ENCODE measurements around the gene PSMD8. TPM values are rescaled to one million over a fixed set of nuclear protein-coding genes. Genes with fewer than 3 reads are reported as not detected.

Gene PSMD8
- total RNA-seq, 1 donor from 2014 or later: 316 TPM

- no peak for DNase-seq (ENCODE audit: low read depth)
- Histone ChIP-seq H3K4me3 (ENCODE audit: low read depth, low read length) (peak overlapping the region; percentile 94), H3K27me3 (ENCODE audit: control insufficient read depth, insufficient read depth, low read length) (no peaks in the 10 kb centered on the region), H3K36me3 (ENCODE audit: control insufficient read depth, insufficient read depth, low read length) (peaks cover 4% of the 10 kb centered on the region)
- TF ChIP-seq CTCF (IDR thresholded peaks at IDR 0.05; ENCODE audit: insufficient read depth, low read length, poor library complexity, severe bottlenecking): no peak
Observed at GRCh38 chr19:38375748-38376147, 1.4 kb downstream of the PSMD8 start.

- TF ChIP-seq CTCF (IDR thresholded peaks at IDR 0.05; ENCODE audit: insufficient read depth, low read length, poor library complexity, severe bottlenecking): no peak
- H3K36me3 ChIP-seq (ENCODE audit: control insufficient read depth, insufficient read depth, low read length): peaks cover 6% of the 10 kb centered on the region
- DNase-seq (ENCODE audit: low read depth): no peak
- no peaks in the 10 kb centered on the region for H3K27me3 ChIP-seq (ENCODE audit: control insufficient read depth, insufficient read depth, low read length)
- H3K4me3 ChIP-seq (ENCODE audit: low read depth, low read length): no peak overlapping the region
Observed at GRCh38 chr19:38376576-38376975, 2.2 kb downstream of the PSMD8 start.

GRCh38 chr19:38377052-38377451 is 2.7 kb downstream of the PSMD8 start:
- no peak for TF ChIP-seq CTCF (IDR thresholded peaks at IDR 0.05; ENCODE audit: insufficient read depth, low read length, poor library complexity, severe bottlenecking)
- Histone ChIP-seq H3K36me3 (ENCODE audit: control insufficient read depth, insufficient read depth, low read length) (peaks cover 6% of the 10 kb centered on the region), H3K4me3 (ENCODE audit: low read depth, low read length) (no peak overlapping the region), H3K27me3 (ENCODE audit: control insufficient read depth, insufficient read depth, low read length) (no peaks in the 10 kb centered on the region)
- DNase-seq (ENCODE audit: low read depth): no peak

- TF ChIP-seq CTCF (IDR thresholded peaks at IDR 0.05; ENCODE audit: insufficient read depth, low read length, poor library complexity, severe bottlenecking): no peak
- H3K27me3 ChIP-seq (ENCODE audit: control insufficient read depth, insufficient read depth, low read length): no peaks in the 10 kb centered on the region
Observed at GRCh38 chr19:38378866-38379265, 4.5 kb downstream of the PSMD8 start.

GRCh38 chr19:38381138-38381537 is 6.8 kb downstream of the PSMD8 start:
- H3K27me3 ChIP-seq (ENCODE audit: control insufficient read depth, insufficient read depth, low read length): peaks cover 3% of the 10 kb centered on the region
- DNase-seq (ENCODE audit: low read depth): no peak
- no peak overlapping the region for H3K4me3 ChIP-seq (ENCODE audit: low read depth, low read length)
- no peak for TF ChIP-seq CTCF (IDR thresholded peaks at IDR 0.05; ENCODE audit: insufficient read depth, low read length, poor library complexity, severe bottlenecking)
- peaks cover 8% of the 10 kb centered on the region for H3K36me3 ChIP-seq (ENCODE audit: control insufficient read depth, insufficient read depth, low read length)

More at GRCh38 chr19:38378866-38379265, 4.5 kb downstream of the PSMD8 start:
- DNase-seq (ENCODE audit: low read depth): no peak
- H3K4me3 ChIP-seq (ENCODE audit: low read depth, low read length): no peak overlapping the region
- peaks cover 8% of the 10 kb centered on the region for H3K36me3 ChIP-seq (ENCODE audit: control insufficient read depth, insufficient read depth, low read length)

- Histone ChIP-seq H3K36me3 (ENCODE audit: control insufficient read depth, insufficient read depth, low read length) (peaks cover 8% of the 10 kb centered on the region), H3K27me3 (ENCODE audit: control insufficient read depth, insufficient read depth, low read length) (peaks cover 8% of the 10 kb centered on the region), H3K4me3 (ENCODE audit: low read depth, low read length) (no peak overlapping the region)
- DNase-seq (ENCODE audit: low read depth): no peak
- no peak for TF ChIP-seq CTCF (IDR thresholded peaks at IDR 0.05; ENCODE audit: insufficient read depth, low read length, poor library complexity, severe bottlenecking)
Observed at GRCh38 chr19:38383184-38383583, 8.8 kb downstream of the PSMD8 start.
